Left kidney (tissue), 8 donors: ENCODE measurements around the gene SERPINE1. TPM values are rescaled to one million over a fixed set of nuclear protein-coding genes. Genes with fewer than 3 reads are reported as not detected.
"Not testable (repeated sequence)": the region's sequence is repeated elsewhere in the genome, so short reads cannot be mapped to it uniquely, and the experiment has no call there.

Experiments
- DNase-seq: peaks from one replicate; pipeline ENCODE4 v3.0.0-alpha.2; 2013
- long read RNA-seq, 8 donors: transcript quantifications; one replicate each; lab custom pipeline, GENCODE V29; 2026
- polyA plus RNA-seq: library from polyadenylated mRNA; unstranded; fragments of 120-200 nt; gene quantifications from one replicate; pipeline ENCODE4 v1.2.1, GENCODE V29; 2013; ENCODE audit not compliant: insufficient read length

Gene SERPINE1
- 1.1 TPM for polyA plus RNA-seq
- long read RNA-seq, donor 1, result 0 reads
- long read RNA-seq, donor 2, result 0 reads
- long read RNA-seq, donor 3, result 0 reads
- long read RNA-seq, donor 4, result 0 reads
- long read RNA-seq, donor 5, result 0 reads
- long read RNA-seq, donor 6, result 0 reads
- long read RNA-seq, donor 7, result 0 reads
- long read RNA-seq, donor 8, result 0 reads

DNA sequence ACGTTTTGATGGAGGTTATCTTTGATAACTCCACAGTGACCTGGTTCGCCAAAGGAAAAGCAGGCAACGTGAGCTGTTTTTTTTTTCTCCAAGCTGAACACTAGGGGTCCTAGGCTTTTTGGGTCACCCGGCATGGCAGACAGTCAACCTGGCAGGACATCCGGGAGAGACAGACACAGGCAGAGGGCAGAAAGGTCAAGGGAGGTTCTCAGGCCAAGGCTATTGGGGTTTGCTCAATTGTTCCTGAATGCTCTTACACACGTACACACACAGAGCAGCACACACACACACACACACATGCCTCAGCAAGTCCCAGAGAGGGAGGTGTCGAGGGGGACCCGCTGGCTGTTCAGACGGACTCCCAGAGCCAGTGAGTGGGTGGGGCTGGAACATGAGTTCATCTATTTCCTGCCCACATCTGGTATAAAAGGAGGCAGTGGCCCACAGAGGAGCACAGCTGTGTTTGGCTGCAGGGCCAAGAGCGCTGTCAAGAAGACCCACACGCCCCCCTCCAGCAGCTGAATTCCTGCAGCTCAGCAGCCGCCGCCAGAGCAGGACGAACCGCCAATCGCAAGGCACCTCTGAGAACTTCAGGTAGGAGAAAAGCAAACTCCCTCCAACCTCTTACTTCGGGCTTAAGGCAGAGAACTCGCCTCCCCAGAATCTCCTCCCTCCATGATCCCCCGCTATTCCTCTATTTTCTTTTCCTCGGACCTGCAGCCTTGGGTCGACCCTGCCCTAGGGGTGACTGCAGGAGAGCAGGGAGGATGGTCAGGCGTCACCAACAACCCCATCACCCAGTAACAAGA, at the start of gene SERPINE1:
TSS of gene SERPINE1 (plus strand) at position 454 of the 809 bp plus-strand sequence. CDS start 1,290 bp downstream, outside the sequence.
- DNase-seq, result peak; percentile 91

GRCh38 chr7:101077303-101078086, 49.4 kb upstream of the SERPINE1 start:
- DNase-seq, result peak; percentile 82

DNA sequence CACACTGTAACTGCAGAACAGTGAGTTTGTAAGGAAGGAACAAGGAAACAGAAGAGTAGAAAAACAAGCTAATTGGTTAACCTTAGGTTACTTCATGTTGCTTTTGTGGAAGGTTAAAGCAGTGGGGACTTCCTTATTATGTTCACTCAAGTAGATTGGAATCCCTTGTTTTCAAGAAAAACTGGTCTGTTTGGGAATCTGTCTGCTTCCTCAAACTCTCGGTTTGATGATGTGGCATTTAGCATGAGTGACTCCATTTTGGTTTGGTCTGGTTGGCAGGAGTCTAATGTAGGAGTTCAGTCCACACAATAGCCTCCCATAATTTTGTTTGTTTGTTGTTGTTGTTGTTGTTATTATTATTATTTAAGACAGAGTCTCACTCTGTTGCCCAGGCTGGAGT, 45.5 kb upstream of the SERPINE1 start:
- DNase-seq, result no peak

DNA sequence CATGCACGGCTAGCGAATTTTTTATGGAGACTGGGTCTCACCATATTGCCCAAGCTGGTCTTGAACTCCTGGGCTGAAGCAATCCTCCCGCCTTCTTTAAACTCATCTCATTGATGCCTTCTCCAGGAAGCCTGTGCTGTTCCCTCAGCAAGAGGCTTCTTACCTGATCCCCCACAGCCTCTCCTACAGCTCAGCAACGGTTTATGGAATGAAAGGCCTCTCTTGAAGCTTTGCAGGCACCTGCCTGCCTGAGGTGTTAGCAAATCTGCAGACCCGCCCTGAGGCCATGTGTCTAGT, 42.1 kb upstream of the SERPINE1 start:
- DNase-seq, result no peak

GRCh38 chr7:101085162-101085964, 41.5 kb upstream of the SERPINE1 start, which contains the start of gene TRIM56:
TRIM56 (plus strand) TSS chr7:101085481; CDS start chr7:101087313, 1,832 bp downstream.
- peak; percentile 82 for DNase-seq

- no peak for DNase-seq
Measured at GRCh38 chr7:101087334-101088068, 39.4 kb upstream of the SERPINE1 start.

DNA sequence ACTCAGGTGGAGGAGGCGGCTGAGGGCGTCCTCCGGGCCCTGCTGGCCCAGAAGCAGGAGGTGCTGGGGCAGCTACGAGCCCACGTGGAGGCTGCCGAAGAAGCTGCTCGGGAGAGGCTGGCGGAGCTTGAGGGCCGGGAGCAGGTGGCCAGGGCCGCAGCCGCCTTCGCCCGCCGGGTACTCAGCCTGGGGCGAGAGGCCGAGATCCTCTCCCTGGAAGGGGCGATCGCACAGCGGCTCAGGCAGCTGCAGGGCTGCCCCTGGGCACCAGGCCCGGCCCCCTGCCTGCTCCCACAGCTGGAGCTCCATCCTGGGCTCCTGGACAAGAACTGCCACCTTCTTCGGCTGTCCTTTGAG, 38.9 kb upstream of the SERPINE1 start:
- DNase-seq, result no peak

DNA sequence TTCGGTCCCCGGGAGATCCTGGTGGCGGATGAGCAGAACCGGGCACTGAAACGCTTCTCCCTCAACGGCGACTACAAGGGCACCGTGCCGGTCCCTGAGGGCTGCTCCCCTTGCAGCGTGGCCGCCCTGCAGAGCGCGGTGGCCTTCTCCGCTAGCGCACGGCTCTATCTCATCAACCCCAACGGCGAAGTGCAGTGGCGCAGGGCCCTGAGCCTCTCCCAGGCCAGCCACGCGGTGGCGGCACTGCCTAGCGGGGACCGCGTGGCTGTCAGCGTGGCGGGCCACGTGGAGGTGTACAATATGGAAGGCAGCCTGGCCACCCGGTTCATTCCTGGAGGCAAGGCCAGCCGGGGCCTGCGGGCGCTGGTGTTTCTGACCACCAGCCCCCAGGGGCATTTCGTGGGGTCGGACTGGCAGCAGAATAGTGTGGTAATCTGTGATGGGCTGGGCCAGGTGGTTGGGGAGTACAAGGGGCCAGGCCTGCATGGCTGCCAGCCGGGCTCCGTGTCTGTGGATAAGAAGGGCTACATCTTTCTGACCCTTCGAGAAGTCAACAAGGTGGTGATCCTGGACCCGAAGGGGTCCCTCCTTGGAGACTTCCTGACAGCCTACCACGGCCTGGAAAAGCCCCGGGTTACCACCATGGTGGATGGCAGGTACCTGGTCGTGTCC, 37.9 kb upstream of the SERPINE1 start:
- DNase-seq, result no peak

DNA sequence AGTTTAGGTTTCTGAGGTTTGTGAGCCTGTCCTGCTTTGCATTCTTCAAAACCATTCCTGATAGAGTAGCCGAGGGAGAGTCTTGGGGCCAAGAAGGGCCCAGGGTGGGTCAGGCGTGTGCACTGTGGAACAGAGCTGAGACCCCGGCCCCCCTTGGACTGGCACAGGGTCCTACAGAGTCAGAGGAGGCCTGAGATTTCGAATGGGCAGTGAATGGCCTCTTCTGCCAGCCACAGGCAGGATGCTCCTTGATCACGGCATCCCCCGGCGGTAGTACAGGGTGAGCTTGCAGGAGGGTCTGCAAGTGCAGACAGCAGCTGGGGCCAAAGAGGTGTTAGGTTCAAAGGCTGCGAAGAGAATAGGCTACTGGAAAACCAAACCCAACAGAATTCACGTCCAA, 37.0 kb upstream of the SERPINE1 start:
- DNase-seq, result no peak

GRCh38 chr7:101092266-101092905, 34.5 kb upstream of the SERPINE1 start:
- DNase-seq, result not testable (repeated sequence)

- DNase-seq, result no peak
Measured at GRCh38 chr7:101093906-101094305, 33.0 kb upstream of the SERPINE1 start.

DNA sequence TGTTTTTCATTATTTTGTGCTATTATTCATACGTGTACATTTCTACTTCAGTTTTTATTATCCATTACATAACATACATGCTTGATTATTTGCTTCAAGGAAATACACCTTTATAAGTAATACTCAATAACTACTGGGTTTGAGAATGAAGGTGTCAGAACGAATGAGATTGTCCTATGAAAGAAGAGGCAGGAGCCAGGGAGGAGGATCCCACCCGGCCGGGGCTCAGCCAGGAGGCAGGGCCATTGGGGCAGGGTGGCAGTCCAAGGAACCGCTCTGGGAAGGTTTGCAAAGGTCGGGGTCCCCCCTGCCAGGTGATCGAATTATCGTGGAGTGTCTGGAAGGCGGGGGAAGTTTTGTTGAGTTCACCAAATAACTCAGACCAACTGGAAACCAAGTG, 32.5 kb upstream of the SERPINE1 start:
- DNase-seq, result no peak

DNA sequence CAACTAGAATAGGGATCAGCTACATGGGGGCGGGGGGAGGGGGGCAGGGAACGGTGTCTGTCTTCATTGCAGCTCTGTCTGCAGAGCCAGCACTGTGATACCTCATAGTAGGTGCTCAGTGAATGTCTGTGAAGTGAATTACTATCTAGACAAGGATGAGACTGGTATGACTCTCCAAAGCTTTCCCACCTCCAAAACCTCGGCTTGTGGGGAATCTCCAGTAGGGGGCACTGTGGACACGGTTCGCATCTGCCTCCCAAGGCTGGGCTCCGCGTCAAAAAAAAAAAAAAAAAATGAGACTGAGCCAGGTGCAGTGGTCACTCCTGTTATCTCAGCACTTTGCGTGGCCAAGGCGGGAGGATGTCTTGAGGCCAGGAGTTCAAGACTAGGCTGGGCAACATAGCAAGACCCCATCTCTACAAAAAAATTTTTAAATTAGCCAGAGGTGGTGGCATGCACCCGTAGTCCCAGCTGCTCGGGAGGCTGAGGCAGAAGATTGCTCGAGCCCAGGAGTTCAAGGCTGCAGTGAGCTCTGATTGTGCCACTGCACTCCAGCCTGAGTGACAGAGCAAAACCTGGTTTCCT, 32.0 kb upstream of the SERPINE1 start:
- DNase-seq, result no peak

- no peak for DNase-seq
Measured at GRCh38 chr7:101096331-101096956, 30.5 kb upstream of the SERPINE1 start.

GRCh38 chr7:101096957-101097347, 30.0 kb upstream of the SERPINE1 start:
- DNase-seq, result no peak

- DNase-seq, result no peak
Measured at GRCh38 chr7:101097561-101097960, 29.3 kb upstream of the SERPINE1 start.

DNA sequence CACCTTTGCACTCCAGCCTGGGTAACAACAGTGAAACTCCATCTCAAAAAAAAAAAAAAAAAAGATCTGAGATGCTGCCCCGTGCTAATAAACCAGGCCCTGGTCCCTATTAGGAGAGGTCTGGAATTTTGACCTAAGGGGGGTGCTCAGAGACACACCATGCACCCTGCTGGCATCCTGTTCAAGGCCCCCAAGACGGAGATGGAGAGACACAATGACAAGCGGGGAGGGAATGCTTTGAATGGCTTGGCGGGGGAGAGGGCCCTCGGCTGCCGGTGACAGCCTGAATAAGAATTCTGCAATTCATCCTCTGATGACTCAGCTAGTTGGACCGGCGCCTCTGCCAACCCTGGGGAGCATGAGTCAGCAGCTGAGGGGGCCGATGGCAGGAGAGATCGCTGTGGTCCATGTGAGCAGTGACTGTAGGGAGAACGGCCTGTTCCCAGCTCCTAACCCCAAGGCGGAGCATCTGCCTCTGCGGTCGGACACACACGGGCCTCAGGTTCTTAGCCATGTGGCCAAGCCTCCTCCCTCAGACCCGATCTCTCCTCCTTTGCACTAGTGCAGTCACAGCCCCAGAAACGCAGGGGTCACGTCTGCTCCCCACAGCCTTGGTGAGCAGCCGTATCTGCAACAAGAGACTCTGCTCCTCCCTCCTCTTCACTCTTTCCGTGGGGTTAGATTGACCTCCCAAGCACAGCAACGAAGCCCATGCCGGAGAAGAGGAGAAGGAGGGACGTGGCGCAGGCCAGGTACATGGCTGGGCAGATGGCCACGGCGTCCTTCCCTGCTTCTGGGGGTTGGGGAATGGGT, 26.7 kb upstream of the SERPINE1 start:
- DNase-seq, result no peak
